ENCODE measurements around the gene DLGAP3.

The DLGAP3 gene

GRCh38 chr1:34928699-34929496 is 552 bp downstream of the DLGAP3 start:
- no peak for DNase-seq (ENCODE audit: low read depth, low spot score)

DNA sequence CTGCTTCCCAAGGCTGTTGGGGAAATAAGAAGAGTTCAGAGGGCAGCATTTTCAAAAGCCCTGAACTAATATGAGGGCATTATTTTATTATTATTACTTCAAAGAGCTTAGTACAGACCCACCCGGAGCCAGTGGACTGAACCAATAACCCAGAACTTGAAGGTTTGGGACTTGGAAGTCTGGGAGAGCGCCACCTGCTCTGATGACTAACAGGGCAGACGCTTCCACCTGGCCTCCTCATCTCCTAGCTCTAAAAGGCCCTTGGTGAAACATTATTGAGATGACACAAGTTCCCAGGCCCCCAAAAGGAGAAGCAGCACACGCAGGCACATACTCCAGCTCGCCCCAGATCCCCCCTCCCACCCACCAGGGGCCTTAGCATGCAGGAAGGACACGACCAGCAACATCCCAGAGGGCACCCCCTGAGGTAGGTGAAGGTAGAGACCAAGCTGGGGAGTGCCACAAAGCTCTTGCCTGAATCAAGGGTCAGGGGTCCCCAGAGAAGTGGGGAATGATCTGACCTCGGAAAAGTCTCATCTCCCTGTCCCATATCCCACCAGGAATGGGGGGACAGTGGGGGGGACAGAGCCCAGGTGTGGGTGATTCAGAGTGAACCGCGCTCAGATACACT is 1.3 kb downstream of the DLGAP3 start:
- no peak for DNase-seq (ENCODE audit: low read depth, low spot score)

- no peak for DNase-seq (ENCODE audit: low read depth, low spot score)
Observed at GRCh38 chr1:34927316-34927715, 2.1 kb downstream of the DLGAP3 start.

DNA sequence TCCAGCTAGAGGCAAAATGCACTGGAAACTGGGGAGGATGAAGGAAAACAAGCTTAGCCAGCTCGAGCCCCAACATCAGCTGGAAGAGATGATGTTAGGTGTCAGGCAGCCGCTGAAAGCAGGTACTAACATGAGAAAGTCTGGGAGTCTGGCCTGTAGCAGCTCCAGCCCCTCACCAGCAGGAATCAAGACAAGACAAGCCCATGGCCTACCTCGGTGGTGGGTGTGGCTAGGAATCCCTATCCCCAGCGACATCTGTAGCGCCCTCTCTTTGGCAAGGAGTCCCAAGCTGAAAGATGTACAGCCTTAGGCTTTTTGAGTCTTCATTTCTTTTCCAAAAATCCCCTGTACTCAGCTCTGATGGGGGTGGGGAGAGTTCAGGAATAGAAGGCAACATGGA is 2.6 kb downstream of the DLGAP3 start:
- no peak for DNase-seq (ENCODE audit: low read depth, low spot score)

GRCh38 chr1:34926156-34926555 is 3.3 kb downstream of the DLGAP3 start:
- no peak for DNase-seq (ENCODE audit: low read depth, low spot score)

DNA sequence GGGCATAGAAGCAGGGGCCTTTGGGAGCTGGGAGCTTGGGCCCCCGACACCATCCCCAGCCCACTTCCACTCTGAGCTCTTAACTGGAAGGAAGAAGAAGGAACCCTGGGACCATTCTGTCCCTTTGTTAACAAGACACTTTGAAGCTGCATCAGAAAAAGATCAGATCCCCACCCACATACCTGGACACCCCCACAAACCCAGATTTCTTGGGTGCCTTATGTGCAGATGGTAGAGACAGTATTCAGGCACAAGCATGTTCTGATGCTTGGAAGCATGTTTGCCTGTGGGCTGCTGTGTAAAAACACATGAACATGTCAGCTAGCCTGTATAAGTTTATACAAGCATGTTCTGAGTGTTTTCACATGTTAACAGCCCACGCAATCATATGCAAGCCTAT is 3.7 kb downstream of the DLGAP3 start:
- no peak for DNase-seq (ENCODE audit: low read depth, low spot score)

DNA sequence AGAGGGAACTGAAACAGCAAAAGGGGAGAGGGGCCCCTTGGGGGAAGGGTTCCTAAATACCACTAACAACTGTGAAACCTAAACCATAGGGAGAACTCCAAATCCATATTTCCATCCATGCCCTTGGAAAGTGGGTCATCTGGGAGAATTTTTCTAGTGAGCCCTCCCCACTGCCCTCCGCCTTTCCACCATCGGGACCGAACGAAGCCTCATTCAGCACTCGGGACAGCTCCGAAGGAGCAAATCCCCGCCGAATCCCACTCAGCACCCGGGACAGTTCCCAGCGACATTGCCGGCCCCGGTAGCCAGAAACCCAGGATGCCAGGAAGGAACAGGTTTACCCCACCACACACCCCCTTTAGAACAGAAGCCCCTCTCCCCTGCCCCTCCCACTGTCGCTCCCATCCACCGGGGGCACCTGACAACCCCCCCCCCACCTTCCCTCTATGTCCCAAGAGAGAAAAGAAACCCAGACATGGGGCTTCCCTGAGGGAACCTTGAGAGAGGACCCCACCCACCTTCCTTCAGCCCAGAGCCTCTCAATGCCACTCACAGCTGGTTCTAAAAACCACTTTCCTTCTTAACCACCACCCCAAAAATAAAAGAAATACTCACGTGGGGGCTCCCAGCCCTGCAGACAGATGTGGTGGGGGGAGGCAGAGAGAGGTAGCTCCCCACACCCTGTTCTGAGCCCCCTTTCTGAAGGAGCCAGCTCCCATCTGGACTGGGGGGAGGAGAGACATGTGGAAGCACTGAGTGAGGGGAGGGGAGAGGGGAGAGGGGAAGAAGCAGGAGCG is 4.5 kb downstream of the DLGAP3 start:
- DNase-seq (ENCODE audit: low read depth, low spot score), result no peak

- no peak for DNase-seq (ENCODE audit: low read depth, low spot score)
Observed at GRCh38 chr1:34923490-34923889, 6.0 kb downstream of the DLGAP3 start.

- no peak for DNase-seq (ENCODE audit: low read depth, low spot score)
Observed at GRCh38 chr1:34918977-34919561, 10.4 kb downstream of the DLGAP3 start.

- no peak for DNase-seq (ENCODE audit: low read depth, low spot score)
Observed at GRCh38 chr1:34918386-34918976, 11.0 kb downstream of the DLGAP3 start.

GRCh38 chr1:34917017-34917416 is 12.4 kb downstream of the DLGAP3 start:
- DNase-seq (ENCODE audit: low read depth, low spot score), result no peak

GRCh38 chr1:34916104-34916503 is 13.3 kb downstream of the DLGAP3 start:
- no peak for DNase-seq (ENCODE audit: low read depth, low spot score)

DNA sequence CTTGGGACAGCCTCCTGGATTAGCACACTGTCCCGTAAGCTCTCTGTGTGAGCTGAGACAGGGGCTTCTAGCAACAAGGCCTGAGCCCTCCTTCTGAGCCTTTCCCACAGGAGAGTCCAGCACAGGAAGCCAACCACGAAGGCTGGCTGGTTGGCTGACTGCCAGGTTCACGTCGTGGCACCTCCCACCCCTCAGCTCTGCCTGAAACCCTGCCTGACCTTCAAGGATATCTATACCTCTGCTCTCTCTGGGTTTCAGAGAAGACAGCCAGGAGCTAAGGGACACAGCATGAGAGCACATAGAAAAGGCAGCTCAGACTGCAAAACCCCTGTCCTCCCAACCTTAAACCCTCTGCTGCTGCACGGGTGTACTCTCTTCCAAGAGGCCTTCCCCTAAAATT is 13.9 kb downstream of the DLGAP3 start:
- no peak for DNase-seq (ENCODE audit: low read depth, low spot score)

DNA sequence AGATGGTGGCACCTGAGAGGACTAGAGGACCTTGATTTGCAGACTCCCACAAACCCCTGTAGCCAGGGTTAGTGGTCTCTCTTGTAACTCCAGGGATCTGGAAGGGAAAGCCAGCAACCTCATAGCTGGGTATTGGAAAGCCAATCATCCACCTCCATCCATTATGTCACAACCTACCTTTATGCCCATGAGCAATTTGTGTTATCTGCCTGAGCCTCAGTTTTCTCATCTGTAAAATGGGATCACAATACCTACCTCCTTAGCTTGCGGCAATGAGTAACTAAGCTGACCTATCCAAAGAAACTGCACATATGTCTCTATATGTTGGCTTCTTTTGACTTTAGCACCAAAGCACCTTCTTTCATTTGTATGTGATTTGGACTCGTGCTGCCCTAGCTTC is 14.5 kb downstream of the DLGAP3 start:
- no peak for DNase-seq (ENCODE audit: low read depth, low spot score)

GRCh38 chr1:34911465-34911864 is 18.0 kb downstream of the DLGAP3 start:
- no peak for DNase-seq (ENCODE audit: low read depth, low spot score)

DNA sequence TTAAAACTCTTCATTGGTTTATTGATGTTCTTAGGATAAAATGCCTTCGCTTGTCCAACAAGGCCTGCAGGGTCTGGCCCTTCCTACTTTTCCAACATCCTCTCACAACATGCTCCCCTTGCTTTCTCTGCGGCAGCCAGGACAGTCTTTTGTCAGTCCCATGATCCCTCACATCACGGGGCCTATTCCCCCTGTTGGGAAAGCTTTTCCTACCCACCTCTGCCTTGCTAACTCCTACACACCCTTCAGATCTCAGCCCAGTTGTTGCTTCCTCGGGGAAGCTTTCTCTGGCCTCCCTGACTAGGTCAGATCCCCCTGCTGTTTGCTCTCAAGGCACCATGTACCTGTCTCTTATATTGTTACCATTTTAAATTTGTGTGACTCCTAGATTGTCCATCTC is 19.0 kb downstream of the DLGAP3 start:
- DNase-seq (ENCODE audit: low read depth, low spot score), result no peak

DNA sequence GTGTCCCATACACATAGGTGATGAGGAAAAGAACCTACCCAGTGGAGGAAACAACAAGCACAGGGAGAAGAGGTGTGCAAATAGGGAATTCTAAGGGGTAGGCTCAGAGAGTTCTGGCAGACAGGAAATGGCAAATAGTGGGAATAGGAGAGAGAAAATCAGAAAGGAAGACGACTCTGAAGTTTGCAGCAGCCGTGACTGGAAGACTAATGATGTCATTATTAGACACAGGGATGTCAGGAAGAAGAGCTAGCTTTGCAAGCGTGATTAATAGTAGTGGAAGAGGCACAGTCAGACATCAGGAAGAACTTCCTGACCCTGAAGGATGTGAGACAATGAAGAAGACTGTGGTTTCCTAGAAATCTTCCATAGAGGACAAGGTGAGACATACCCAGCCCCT is 21.1 kb downstream of the DLGAP3 start:
- no peak for DNase-seq (ENCODE audit: low read depth, low spot score)

- no peak for DNase-seq (ENCODE audit: low read depth, low spot score)
Observed at GRCh38 chr1:34907487-34908090, 21.9 kb downstream of the DLGAP3 start.

DNA sequence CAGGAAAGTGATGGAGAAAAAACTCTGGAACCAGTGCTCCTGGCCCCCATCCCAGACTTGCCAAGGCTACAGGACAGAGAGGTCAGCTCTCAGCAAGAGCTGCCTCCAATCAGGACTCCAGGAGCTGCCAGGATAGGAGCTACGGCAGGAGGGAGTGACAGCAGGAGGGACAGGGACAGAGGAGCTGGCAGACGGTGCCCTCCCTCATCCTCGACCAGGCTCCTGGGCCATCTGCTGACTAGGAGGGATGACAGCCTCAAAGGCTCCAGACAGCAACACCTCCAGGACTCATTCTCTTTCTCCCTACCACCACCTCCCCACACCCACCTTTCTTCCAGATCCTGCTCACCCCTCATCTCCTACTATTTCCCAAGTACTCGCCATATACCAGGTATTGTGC is 22.7 kb downstream of the DLGAP3 start:
- no peak for DNase-seq (ENCODE audit: low read depth, low spot score)

DNA sequence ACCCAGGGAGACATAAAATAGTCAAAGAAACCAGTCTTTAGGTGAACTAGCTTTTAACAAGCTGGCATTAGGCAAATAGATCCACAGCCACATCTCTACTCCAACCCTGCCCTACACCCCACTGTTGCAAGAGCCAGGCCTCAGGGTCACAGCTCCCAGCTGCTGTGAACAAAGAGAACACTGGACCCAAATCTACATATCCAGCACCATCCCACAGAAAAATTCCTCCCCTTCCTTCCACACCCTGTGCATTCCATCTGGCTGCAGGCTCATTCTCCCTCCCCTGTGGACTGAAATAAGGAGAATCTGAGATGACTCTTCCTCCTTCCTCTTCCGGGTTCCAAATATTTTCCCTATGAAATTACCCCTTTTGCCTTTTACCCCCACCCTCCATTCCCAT is 23.2 kb downstream of the DLGAP3 start:
- no peak for DNase-seq (ENCODE audit: low read depth, low spot score)

DNA sequence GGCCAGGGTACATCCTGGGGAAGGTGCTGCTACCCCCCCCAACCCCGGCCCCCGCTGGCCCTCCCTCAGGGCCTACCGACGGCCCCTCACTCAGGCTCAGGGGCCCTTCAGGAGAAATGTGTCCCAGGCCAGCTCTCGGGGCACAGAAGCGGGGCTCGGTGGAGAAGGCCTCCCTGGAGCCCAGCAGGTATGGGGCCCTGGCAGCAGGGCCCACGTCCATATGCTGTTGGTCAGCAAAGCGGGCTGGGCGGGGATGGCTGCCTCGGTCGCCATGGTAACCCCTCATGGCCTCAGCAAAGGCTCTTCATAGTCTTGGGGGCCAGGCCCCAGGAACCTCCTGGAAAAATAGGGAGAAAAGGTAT is 24.4 kb downstream of the DLGAP3 start:
- DNase-seq (ENCODE audit: low read depth, low spot score), result no peak

Measured in activated CD4-positive, CD25-positive, alpha-beta regulatory T cell treated with anti-CD3 and anti-CD28 coated beads, Interleukin-2, amount 50 U/mL, for 16 hours (primary cell).